Effector memory CD8-positive, alpha-beta T cell (primary cell): ENCODE measurements around the gene GPC5.
A peak's percentile ranks its signal among the peaks of the same experiment; 100 is the strongest.
"Not testable (repeated sequence)": the region's sequence is repeated elsewhere in the genome, so short reads cannot be mapped to it uniquely, and the experiment has no call there.

Experiments
- ATAC-seq: fragments of 150-1000 bp; cut with Tn5 transposase; replicated peaks from 2 replicates; pipeline ENCODE4 v1.10.0; 2021; ENCODE audit warnings: mild to moderate bottlenecking, moderate library complexity
- DNase-seq, 3 experiments: peaks; one replicate each; pipeline ENCODE4 v3.0.0; 2021
- H3K27ac Mint-ChIP-seq, 2 donors: one replicate each; pipeline ENCODE4 v1.8.0; 2022; ENCODE audit warnings: mild to moderate bottlenecking in 2 of 2, mixed read lengths in 2 of 2, moderate library complexity in 2 of 2
- H3K27me3 Mint-ChIP-seq, 2 donors: one replicate each; pipeline ENCODE4 v1.8.0; 2022; ENCODE audit warnings: mixed read lengths in 2 of 2
- H3K36me3 Mint-ChIP-seq: one replicate; pipeline ENCODE4 v1.8.0; 2022; ENCODE audit warnings: mild to moderate bottlenecking, moderate library complexity, mixed read lengths; ENCODE audit not compliant: insufficient read depth
- H3K4me1 Mint-ChIP-seq, 2 donors: one replicate each; pipeline ENCODE4 v1.8.0; 2022; ENCODE audit warnings: low read depth in 2 of 2, mixed read lengths in 2 of 2
- H3K4me3 Mint-ChIP-seq, 2 donors: one replicate each; pipeline ENCODE4 v1.8.0; 2022; ENCODE audit warnings: mild to moderate bottlenecking in 2 of 2, mixed read lengths in 2 of 2, moderate library complexity in 2 of 2
- H3K9me3 Mint-ChIP-seq, 2 donors: one replicate each; pipeline ENCODE4 v1.8.0; 2022; ENCODE audit warnings: mixed read lengths in 2 of 2

GPC5 gene

GRCh38 chr13:91384896-91385295, 13.5 kb upstream of the GPC5 start:
- Mint-ChIP-seq H3K27ac (no peak overlapping the region), H3K36me3 (no peaks in the 10 kb centered on the region), H3K4me1 (peaks cover 0 to 5% of the 10 kb centered on the region in 2 donors), H3K9me3 (no peaks in the 10 kb centered on the region), H3K4me3 (no peak overlapping the region), H3K27me3 (peaks cover 25 to 36% of the 10 kb centered on the region in 2 donors)
- ATAC-seq (no peak), DNase-seq (no peak)

- Mint-ChIP-seq H3K36me3 (no peaks in the 10 kb centered on the region), H3K27ac (no peak overlapping the region), H3K9me3 (no peaks in the 10 kb centered on the region), H3K4me1 (no peaks in the 10 kb centered on the region), H3K27me3 (peaks cover 53 to 58% of the 10 kb centered on the region in 2 donors), H3K4me3 (no peak overlapping the region)
- DNase-seq (no peak), ATAC-seq (no peak)
These were observed 9.2 kb upstream of the GPC5 start for GRCh38 chr13:91389186-91389585.

GRCh38 chr13:91397595-91397994, 826 bp upstream of the GPC5 start:
- ATAC-seq (no peak), DNase-seq (no peak)
- Mint-ChIP-seq H3K4me1 (peaks cover 5 to 7% of the 10 kb centered on the region in 2 donors), H3K27me3 (peaks cover 30% of the 10 kb centered on the region in 2 donors), H3K4me3 (no peak overlapping the region), H3K36me3 (no peaks in the 10 kb centered on the region), H3K27ac (no peak overlapping the region), H3K9me3 (no peaks in the 10 kb centered on the region)

- Mint-ChIP-seq H3K27me3 (peaks cover 19 to 22% of the 10 kb centered on the region in 2 donors), H3K4me3 (peak overlapping the region; percentile 79 to 84), H3K9me3 (no peaks in the 10 kb centered on the region), H3K4me1 (peaks cover 5 to 7% of the 10 kb centered on the region in 2 donors), H3K36me3 (no peaks in the 10 kb centered on the region), H3K27ac (no peak overlapping the region)
- DNase-seq (no peak), ATAC-seq (no peak)
These were observed 1.0 kb downstream of the GPC5 start for GRCh38 chr13:91399189-91400062.

- H3K9me3 Mint-ChIP-seq: no peaks in the 10 kb centered on the region
- ATAC-seq: no peak
- peaks cover 5 to 7% of the 10 kb centered on the region in 2 donors for H3K4me1 Mint-ChIP-seq
- no peak for DNase-seq
- H3K36me3 Mint-ChIP-seq: no peaks in the 10 kb centered on the region
- H3K4me3 Mint-ChIP-seq: peak overlapping the region; percentile 79 to 84
- no peak overlapping the region for H3K27ac Mint-ChIP-seq
- peaks cover 13 to 16% of the 10 kb centered on the region in 2 donors for H3K27me3 Mint-ChIP-seq
These were observed 1.6 kb downstream of the GPC5 start for GRCh38 chr13:91400063-91400399.

- Mint-ChIP-seq H3K27me3 (peaks cover 9% of the 10 kb centered on the region in 2 donors), H3K9me3 (no peaks in the 10 kb centered on the region), H3K4me1 (peaks cover 5 to 7% of the 10 kb centered on the region in 2 donors), H3K4me3 (no peak overlapping the region), H3K36me3 (no peaks in the 10 kb centered on the region), H3K27ac (no peak overlapping the region)
- ATAC-seq (no peak), DNase-seq (no peak)
These were observed 2.2 kb downstream of the GPC5 start for GRCh38 chr13:91400671-91401070.

- H3K27me3 Mint-ChIP-seq: no peaks in the 10 kb centered on the region
- H3K36me3 Mint-ChIP-seq: no peaks in the 10 kb centered on the region
- H3K4me1 Mint-ChIP-seq: peaks cover 5 to 9% of the 10 kb centered on the region in 2 donors
- no peak overlapping the region for H3K4me3 Mint-ChIP-seq
- no peaks in the 10 kb centered on the region for H3K9me3 Mint-ChIP-seq
- no peak overlapping the region for H3K27ac Mint-ChIP-seq
- DNase-seq (no peak), ATAC-seq (no peak)
These were observed 3.5 kb downstream of the GPC5 start for GRCh38 chr13:91401920-91402319.

GRCh38 chr13:91405240-91405639, 6.8 kb downstream of the GPC5 start:
- no peaks in the 10 kb centered on the region for H3K9me3 Mint-ChIP-seq
- H3K4me1 Mint-ChIP-seq: peaks cover 0 to 2% of the 10 kb centered on the region in 2 donors
- no peak overlapping the region for H3K27ac Mint-ChIP-seq
- no peak overlapping the region for H3K4me3 Mint-ChIP-seq
- DNase-seq: no peak
- H3K36me3 Mint-ChIP-seq: no peaks in the 10 kb centered on the region
- peaks cover 13 to 16% of the 10 kb centered on the region in 2 donors for H3K27me3 Mint-ChIP-seq
- ATAC-seq: no peak

- Mint-ChIP-seq H3K27me3 (peaks cover 13 to 24% of the 10 kb centered on the region in 2 donors), H3K4me1 (peaks cover 0 to 2% of the 10 kb centered on the region in 2 donors), H3K4me3 (no peak overlapping the region), H3K36me3 (no peaks in the 10 kb centered on the region), H3K27ac (no peak overlapping the region), H3K9me3 (no peaks in the 10 kb centered on the region)
- DNase-seq (peak; percentile 7 to 33 (median 24)), ATAC-seq (peak; percentile 58)
These were observed 8.2 kb downstream of the GPC5 start for GRCh38 chr13:91406619-91407018.

GRCh38 chr13:91408971-91409370, 10.6 kb downstream of the GPC5 start:
- Mint-ChIP-seq H3K36me3 (no peaks in the 10 kb centered on the region), H3K4me3 (no peak overlapping the region), H3K4me1 (peaks cover 0 to 2% of the 10 kb centered on the region in 2 donors), H3K9me3 (no peaks in the 10 kb centered on the region), H3K27ac (no peak overlapping the region), H3K27me3 (peaks cover 13 to 24% of the 10 kb centered on the region in 2 donors)
- DNase-seq: no peak
- ATAC-seq: no peak

- not testable (repeated sequence) for H3K4me3 Mint-ChIP-seq, H3K9me3 Mint-ChIP-seq, H3K27ac Mint-ChIP-seq, H3K36me3 Mint-ChIP-seq, ATAC-seq, DNase-seq, H3K4me1 Mint-ChIP-seq
- peaks cover 0 to 23% of the 10 kb centered on the region in 2 donors for H3K27me3 Mint-ChIP-seq
These were observed 18.2 kb downstream of the GPC5 start for GRCh38 chr13:91416579-91416978.

GRCh38 chr13:91417660-91418325, 19.4 kb downstream of the GPC5 start:
- Mint-ChIP-seq H3K4me1 (no peaks in the 10 kb centered on the region), H3K36me3 (no peaks in the 10 kb centered on the region), H3K4me3 (no peak overlapping the region), H3K9me3 (no peaks in the 10 kb centered on the region), H3K27me3 (peaks cover 0 to 23% of the 10 kb centered on the region in 2 donors), H3K27ac (no peak overlapping the region)
- ATAC-seq (peak; percentile 14), DNase-seq (no peak)

- H3K4me1 Mint-ChIP-seq: no peaks in the 10 kb centered on the region
- peaks cover 0 to 19% of the 10 kb centered on the region in 2 donors for H3K27me3 Mint-ChIP-seq
- no peak for DNase-seq
- no peak for ATAC-seq
- H3K4me3 Mint-ChIP-seq: no peak overlapping the region
- no peak overlapping the region for H3K27ac Mint-ChIP-seq
- H3K9me3 Mint-ChIP-seq: peaks cover 5 to 12% of the 10 kb centered on the region in 2 donors
- no peaks in the 10 kb centered on the region for H3K36me3 Mint-ChIP-seq
These were observed 28.5 kb downstream of the GPC5 start for GRCh38 chr13:91426913-91427312.

- H3K4me1 Mint-ChIP-seq, H3K27ac Mint-ChIP-seq, DNase-seq, ATAC-seq, H3K4me3 Mint-ChIP-seq, H3K36me3 Mint-ChIP-seq: not testable (repeated sequence)
- peaks cover 4 to 12% of the 10 kb centered on the region in 2 donors for H3K9me3 Mint-ChIP-seq
- H3K27me3 Mint-ChIP-seq: peaks cover 0 to 21% of the 10 kb centered on the region in 2 donors
These were observed 40.3 kb downstream of the GPC5 start for GRCh38 chr13:91438674-91439073.
